ENCODE data around the gene MFSD1.
A peak's percentile ranks its signal among the peaks of the same experiment; 100 is the strongest.

Gene MFSD1, protein sequence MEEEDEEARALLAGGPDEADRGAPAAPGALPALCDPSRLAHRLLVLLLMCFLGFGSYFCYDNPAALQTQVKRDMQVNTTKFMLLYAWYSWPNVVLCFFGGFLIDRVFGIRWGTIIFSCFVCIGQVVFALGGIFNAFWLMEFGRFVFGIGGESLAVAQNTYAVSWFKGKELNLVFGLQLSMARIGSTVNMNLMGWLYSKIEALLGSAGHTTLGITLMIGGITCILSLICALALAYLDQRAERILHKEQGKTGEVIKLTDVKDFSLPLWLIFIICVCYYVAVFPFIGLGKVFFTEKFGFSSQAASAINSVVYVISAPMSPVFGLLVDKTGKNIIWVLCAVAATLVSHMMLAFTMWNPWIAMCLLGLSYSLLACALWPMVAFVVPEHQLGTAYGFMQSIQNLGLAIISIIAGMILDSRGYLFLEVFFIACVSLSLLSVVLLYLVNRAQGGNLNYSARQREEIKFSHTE

DNA sequence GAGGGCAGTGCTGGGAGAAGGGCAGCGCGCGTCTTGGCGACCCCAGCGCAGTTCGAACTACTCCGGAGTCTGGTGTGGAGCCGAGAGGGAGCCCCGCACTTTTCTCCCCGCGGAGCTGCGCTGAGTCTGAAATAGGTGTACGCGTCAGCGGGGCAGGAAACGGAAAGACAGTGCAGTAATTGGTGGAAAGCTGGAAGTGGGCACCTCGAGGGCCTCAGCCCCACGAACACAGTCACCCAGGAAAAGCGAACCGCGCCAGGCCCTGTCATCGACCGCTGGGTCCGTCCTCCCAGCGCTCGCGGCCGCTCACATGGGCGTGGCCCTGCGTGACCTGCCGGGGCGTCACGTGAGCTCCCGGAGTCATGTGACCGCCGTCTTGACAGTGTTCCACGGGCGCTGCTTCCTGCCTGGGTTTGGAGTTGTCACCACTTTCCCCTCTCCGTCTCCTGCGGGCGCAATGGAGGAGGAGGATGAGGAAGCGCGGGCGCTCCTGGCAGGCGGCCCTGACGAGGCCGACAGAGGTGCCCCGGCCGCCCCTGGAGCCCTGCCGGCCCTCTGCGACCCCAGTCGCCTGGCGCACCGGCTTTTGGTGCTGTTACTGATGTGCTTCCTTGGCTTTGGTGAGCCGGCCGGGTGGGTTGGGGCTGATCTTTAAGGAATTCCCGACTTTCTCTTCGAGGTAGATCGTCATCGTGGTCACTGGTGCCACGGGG is at the start of gene MFSD1:
Gene MFSD1, plus strand, starts transcription at position 359 of the 713 bp plus-strand sequence. Its CDS starts 99 bp downstream, at position 458.
- DNase-seq (ENCODE audit: low spot score in 2 of 2) (peak; percentile 73 to 76), ATAC-seq (replicated peaks; ENCODE audit: extremely low read depth, poor library complexity, severe bottlenecking) (peak; percentile 83)
- H3K9me3 Mint-ChIP-seq: no peaks in the 10 kb centered on the region
- peak within 1 kb of the TSS; percentile 78 for H3K4me3 Mint-ChIP-seq
- H3K36me3 Mint-ChIP-seq (ENCODE audit: insufficient read depth): peaks cover 11% of the 10 kb centered on the region
- H3K27ac Mint-ChIP-seq (ENCODE audit: low read depth): peak within 1 kb of the TSS; percentile 82
- H3K4me1 Mint-ChIP-seq: peaks cover 13% of the 10 kb centered on the region
- no peaks in the 10 kb centered on the region for H3K27me3 Mint-ChIP-seq

DNA sequence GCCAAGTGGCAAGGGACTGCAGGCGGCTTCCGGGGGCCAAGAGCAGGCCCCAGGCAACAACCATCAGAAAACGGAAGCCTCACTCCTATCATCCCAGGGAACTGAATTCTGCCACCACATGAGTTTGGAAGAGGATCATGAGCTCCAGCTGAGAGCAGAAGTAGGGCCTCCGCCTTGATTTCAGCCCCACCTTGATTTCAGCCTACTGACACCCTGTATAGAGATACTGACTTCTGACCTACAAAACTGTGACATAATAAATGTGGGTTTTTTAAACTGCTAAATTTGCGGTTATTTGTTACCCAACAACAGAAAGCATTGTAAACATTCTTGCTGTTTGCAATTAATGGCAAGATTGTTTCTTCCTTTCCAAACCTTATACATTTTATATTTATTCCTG is 48.0 kb upstream of the MFSD1 start:
- Mint-ChIP-seq H3K4me1 (no peaks in the 10 kb centered on the region), H3K27ac (ENCODE audit: low read depth) (no peak overlapping the region), H3K4me3 (no peak overlapping the region), H3K9me3 (no peaks in the 10 kb centered on the region), H3K36me3 (ENCODE audit: insufficient read depth) (no peaks in the 10 kb centered on the region), H3K27me3 (no peaks in the 10 kb centered on the region)
- no peak for DNase-seq (ENCODE audit: low spot score in 2 of 2)
- ATAC-seq (replicated peaks; ENCODE audit: extremely low read depth, poor library complexity, severe bottlenecking): no peak

DNA sequence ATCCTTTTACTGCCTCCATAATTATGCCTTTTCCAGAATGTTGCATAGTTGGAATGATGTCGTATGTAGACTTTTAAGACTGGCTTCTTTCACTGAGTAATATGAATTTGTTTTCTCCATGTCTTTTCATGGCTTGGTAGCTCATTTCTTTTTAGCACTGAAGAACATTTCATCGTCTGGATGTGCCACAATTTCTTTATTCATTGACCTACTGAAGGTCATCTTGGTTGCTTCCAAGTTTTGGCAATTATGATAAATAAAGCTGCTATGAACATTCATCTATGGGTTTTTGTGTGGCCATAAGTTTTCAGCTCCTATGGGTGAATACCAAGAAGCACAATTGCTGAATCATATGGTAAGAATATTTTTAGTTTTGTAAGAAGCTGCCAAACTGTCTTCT is 46.4 kb upstream of the MFSD1 start:
- H3K4me3 Mint-ChIP-seq: no peak overlapping the region
- H3K4me1 Mint-ChIP-seq: no peaks in the 10 kb centered on the region
- ATAC-seq (replicated peaks; ENCODE audit: extremely low read depth, poor library complexity, severe bottlenecking) (no peak), DNase-seq (ENCODE audit: low spot score in 2 of 2) (no peak)
- H3K27ac Mint-ChIP-seq (ENCODE audit: low read depth): no peak overlapping the region
- no peaks in the 10 kb centered on the region for H3K9me3 Mint-ChIP-seq
- no peaks in the 10 kb centered on the region for H3K36me3 Mint-ChIP-seq (ENCODE audit: insufficient read depth)
- H3K27me3 Mint-ChIP-seq: no peaks in the 10 kb centered on the region

DNA sequence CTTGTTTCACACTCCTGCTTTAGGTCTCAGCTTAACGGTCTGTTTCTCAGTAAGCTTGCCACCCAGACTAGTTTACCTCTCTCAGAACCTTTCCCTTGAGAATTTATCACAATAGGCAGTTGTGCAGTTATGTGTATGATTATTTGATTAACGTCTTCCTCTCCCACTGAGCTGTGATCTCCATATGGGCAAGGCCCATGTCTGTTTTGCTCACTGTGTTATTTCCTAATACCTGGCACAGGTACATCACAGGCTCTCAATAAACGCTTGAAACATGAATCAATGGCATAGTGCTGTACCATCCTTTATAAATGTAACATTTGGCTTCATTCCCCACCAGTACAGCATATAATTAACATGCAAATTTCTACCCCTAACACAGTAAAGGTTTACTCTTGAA is 40.5 kb upstream of the MFSD1 start:
- Mint-ChIP-seq H3K27ac (ENCODE audit: low read depth) (no peak overlapping the region), H3K4me1 (no peaks in the 10 kb centered on the region), H3K27me3 (no peaks in the 10 kb centered on the region), H3K4me3 (no peak overlapping the region), H3K36me3 (ENCODE audit: insufficient read depth) (no peaks in the 10 kb centered on the region), H3K9me3 (no peaks in the 10 kb centered on the region)
- DNase-seq (ENCODE audit: low spot score in 2 of 2): no peak
- ATAC-seq (replicated peaks; ENCODE audit: extremely low read depth, poor library complexity, severe bottlenecking): no peak

DNA sequence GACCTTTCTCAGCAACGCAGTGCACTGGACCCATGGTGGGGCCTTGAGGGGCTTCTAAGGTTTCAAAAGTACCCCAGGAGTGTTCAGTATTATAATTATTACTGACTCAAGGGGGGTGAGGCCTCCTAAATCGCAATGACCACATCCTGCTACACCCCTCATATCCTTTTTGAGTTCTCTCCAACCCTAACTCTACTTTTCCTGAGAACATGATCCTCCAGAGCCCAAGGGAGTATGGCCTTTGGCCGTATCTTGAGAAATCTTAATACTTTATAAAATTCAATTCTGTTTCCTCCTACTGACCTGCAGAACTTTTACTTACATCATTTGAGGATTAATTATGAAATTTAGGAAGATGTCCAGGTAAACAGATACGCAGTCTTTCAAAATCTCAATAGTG is 39.2 kb upstream of the MFSD1 start:
- ATAC-seq (replicated peaks; ENCODE audit: extremely low read depth, poor library complexity, severe bottlenecking): no peak
- Mint-ChIP-seq H3K36me3 (ENCODE audit: insufficient read depth) (no peaks in the 10 kb centered on the region), H3K27me3 (no peaks in the 10 kb centered on the region)

DNA sequence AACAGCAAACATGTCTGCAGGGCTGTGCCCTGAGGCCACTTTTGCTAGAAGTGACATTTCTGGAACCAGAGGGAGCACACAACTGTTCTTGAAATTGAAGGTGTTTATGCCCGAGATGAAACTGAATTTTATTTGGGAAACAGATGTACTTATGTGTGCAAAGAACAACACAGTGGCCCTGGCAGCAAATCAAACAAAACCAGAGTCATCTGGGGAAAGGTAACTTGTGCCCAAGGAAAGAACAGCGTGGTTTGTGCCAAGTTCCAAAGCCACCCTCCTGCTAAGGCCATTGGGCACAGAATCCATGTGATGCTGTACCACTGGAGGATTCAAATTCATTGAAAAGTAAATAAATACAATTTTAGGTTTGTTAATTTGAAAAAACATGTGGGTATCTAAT is 38.4 kb upstream of the MFSD1 start:
- Mint-ChIP-seq H3K4me1 (no peaks in the 10 kb centered on the region), H3K36me3 (ENCODE audit: insufficient read depth) (no peaks in the 10 kb centered on the region), H3K9me3 (no peaks in the 10 kb centered on the region), H3K27ac (ENCODE audit: low read depth) (no peak overlapping the region), H3K27me3 (no peaks in the 10 kb centered on the region), H3K4me3 (no peak overlapping the region)
- ATAC-seq (replicated peaks; ENCODE audit: extremely low read depth, poor library complexity, severe bottlenecking) (no peak), DNase-seq (ENCODE audit: low spot score in 2 of 2) (no peak)

More for the DNA sequence above, 39.2 kb upstream of the MFSD1 start:
- no peak for DNase-seq (ENCODE audit: low spot score in 2 of 2)
- Mint-ChIP-seq H3K4me3 (no peak overlapping the region), H3K27ac (ENCODE audit: low read depth) (no peak overlapping the region), H3K4me1 (no peaks in the 10 kb centered on the region), H3K9me3 (no peaks in the 10 kb centered on the region)

DNA sequence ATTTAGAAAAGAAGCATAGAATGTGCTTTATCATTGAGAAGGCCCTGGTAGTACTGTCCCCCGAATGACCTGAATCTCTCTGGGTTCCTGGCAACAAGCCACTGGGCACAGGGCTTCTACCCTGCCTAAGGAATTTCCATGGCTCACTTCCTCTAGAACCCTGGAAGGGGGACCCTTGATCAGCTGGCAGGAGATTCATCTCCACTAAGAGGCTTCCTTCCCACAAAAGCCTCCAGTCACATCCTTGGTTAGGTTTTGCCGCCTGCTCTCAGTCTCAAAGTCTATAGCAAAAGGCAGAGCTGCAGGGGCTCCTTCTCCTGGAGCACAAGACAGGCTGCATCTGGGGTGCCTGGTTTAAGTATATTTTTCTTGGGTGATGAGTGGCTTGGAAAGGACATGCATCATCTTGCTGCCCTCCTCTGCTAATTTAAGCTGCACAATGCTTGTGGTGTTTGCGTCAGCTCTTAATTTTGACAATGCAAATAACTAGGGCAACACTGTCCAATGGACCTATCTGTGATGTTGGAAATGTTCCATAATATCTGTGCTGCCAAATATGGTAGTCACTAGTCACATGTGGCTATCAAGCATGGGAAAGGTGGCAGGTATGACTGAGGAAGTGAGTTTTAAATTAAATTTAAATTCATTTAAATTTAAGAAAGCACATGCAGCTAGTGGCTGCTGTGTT is 36.2 kb upstream of the MFSD1 start:
- Mint-ChIP-seq H3K4me3 (no peak overlapping the region), H3K4me1 (no peaks in the 10 kb centered on the region), H3K36me3 (ENCODE audit: insufficient read depth) (no peaks in the 10 kb centered on the region), H3K27me3 (no peaks in the 10 kb centered on the region), H3K9me3 (no peaks in the 10 kb centered on the region), H3K27ac (ENCODE audit: low read depth) (no peak overlapping the region)
- ATAC-seq (replicated peaks; ENCODE audit: extremely low read depth, poor library complexity, severe bottlenecking): no peak
- DNase-seq (ENCODE audit: low spot score in 2 of 2): no peak

DNA sequence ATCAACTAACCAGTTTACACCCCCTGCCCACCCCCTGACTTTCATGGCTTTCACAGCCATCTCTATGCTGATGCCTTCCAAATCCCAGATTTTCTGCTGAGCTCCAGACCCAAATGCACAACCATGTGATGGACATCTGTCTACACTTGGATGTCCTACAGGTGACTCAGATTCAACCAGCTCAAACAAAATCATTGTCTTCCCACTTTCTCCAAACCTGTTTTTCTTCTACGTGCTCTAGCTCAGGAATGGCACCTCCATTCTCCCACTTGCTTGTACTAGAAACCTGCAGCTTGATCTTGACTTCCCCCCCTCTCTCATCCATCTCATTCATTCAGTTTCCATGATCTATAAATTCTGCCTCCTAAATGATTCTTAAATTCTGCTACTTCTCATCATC is 35.5 kb upstream of the MFSD1 start:
- Mint-ChIP-seq H3K4me1 (no peaks in the 10 kb centered on the region), H3K27ac (ENCODE audit: low read depth) (no peak overlapping the region), H3K9me3 (no peaks in the 10 kb centered on the region), H3K4me3 (no peak overlapping the region), H3K27me3 (no peaks in the 10 kb centered on the region), H3K36me3 (ENCODE audit: insufficient read depth) (peaks cover 2% of the 10 kb centered on the region)
- ATAC-seq (replicated peaks; ENCODE audit: extremely low read depth, poor library complexity, severe bottlenecking) (no peak), DNase-seq (ENCODE audit: low spot score in 2 of 2) (no peak)

DNA sequence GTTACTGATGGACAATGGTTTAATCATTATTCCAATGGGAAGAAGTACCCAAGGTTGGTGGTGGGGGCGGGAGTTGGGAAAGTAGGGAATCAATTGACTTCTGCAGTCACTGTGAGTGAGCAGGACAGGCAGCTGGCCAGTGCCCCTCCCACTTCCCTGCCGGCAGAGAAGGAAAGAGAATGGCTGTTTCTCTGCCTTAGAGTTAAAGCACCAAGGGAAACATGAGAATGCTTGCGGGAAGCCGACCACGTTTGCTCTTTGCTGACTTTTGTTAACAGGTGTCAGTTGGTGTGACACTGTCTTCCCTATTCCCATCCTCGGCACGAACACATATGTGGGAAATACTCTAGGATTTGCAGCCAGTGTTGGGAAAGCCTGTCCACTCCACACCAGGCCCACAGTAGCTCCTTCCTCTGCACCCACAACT is 33.5 kb upstream of the MFSD1 start:
- H3K4me1 Mint-ChIP-seq: no peaks in the 10 kb centered on the region
- H3K27ac Mint-ChIP-seq (ENCODE audit: low read depth): no peak overlapping the region
- no peak for DNase-seq (ENCODE audit: low spot score in 2 of 2)
- H3K9me3 Mint-ChIP-seq: no peaks in the 10 kb centered on the region
- H3K4me3 Mint-ChIP-seq: no peak overlapping the region
- H3K27me3 Mint-ChIP-seq: no peaks in the 10 kb centered on the region
- ATAC-seq (replicated peaks; ENCODE audit: extremely low read depth, poor library complexity, severe bottlenecking): no peak
- H3K36me3 Mint-ChIP-seq (ENCODE audit: insufficient read depth): peaks cover 2% of the 10 kb centered on the region

DNA sequence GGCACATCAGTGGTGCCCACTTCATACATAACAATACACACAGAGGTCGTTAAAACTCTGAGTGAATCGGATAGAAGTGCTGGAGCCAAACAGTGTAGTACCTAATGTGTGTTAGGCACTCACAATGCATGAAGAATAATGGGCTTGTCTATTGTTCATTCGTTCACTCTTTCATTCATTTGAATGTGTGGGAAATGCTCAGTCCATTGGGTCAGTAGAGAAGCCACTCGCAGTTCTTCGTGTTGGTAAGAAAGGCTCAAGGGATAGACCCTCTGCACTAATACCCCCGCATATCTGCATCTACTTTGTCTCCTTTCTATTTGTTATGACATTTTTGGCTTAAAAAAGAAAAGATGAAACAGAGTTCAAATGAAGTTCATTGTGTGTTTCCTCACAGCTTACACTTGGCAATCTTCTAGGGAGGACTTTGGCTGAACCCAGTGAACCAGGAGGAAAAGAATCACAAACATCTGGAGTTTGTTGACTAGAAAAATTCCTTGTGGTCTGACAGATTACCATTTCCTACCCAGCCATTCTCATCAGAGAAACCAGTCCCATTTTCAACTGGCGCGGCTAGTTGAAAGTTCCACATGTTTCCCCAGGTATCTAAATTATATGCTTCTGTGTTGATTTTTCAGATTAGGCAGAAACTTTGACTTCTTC is 32.8 kb upstream of the MFSD1 start:
- DNase-seq (ENCODE audit: low spot score in 2 of 2) (no peak), ATAC-seq (replicated peaks; ENCODE audit: extremely low read depth, poor library complexity, severe bottlenecking) (no peak)

DNA sequence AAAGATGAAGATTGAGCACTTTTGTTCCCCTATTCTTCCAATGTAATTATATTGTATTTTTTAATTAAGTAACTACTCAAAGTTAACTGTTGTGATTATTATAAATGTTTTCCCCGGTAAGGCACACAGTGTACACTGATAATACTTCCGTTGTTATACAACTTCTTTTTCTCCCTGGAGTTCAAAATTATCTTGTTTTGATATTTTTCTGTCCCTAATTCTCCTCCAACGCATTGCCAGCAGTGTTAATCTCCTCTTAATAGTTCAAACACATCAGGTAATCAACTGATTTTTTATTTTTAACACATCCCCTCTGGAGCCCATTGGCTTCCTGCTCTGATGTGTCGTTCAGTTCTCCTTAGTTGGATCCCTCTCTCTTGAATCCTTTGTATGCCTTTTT is 32.3 kb upstream of the MFSD1 start:
- no peaks in the 10 kb centered on the region for H3K9me3 Mint-ChIP-seq
- no peak overlapping the region for H3K27ac Mint-ChIP-seq (ENCODE audit: low read depth)
- ATAC-seq (replicated peaks; ENCODE audit: extremely low read depth, poor library complexity, severe bottlenecking) (no peak), DNase-seq (ENCODE audit: low spot score in 2 of 2) (no peak)
- peaks cover 2% of the 10 kb centered on the region for H3K36me3 Mint-ChIP-seq (ENCODE audit: insufficient read depth)
- H3K27me3 Mint-ChIP-seq: no peaks in the 10 kb centered on the region
- H3K4me1 Mint-ChIP-seq: no peaks in the 10 kb centered on the region
- H3K4me3 Mint-ChIP-seq: no peak overlapping the region

More for the DNA sequence above, 32.8 kb upstream of the MFSD1 start:
- no peaks in the 10 kb centered on the region for H3K9me3 Mint-ChIP-seq
- no peak overlapping the region for H3K27ac Mint-ChIP-seq (ENCODE audit: low read depth)
- H3K4me1 Mint-ChIP-seq: no peaks in the 10 kb centered on the region
- no peaks in the 10 kb centered on the region for H3K27me3 Mint-ChIP-seq
- H3K36me3 Mint-ChIP-seq (ENCODE audit: insufficient read depth): peaks cover 2% of the 10 kb centered on the region
- no peak overlapping the region for H3K4me3 Mint-ChIP-seq

DNA sequence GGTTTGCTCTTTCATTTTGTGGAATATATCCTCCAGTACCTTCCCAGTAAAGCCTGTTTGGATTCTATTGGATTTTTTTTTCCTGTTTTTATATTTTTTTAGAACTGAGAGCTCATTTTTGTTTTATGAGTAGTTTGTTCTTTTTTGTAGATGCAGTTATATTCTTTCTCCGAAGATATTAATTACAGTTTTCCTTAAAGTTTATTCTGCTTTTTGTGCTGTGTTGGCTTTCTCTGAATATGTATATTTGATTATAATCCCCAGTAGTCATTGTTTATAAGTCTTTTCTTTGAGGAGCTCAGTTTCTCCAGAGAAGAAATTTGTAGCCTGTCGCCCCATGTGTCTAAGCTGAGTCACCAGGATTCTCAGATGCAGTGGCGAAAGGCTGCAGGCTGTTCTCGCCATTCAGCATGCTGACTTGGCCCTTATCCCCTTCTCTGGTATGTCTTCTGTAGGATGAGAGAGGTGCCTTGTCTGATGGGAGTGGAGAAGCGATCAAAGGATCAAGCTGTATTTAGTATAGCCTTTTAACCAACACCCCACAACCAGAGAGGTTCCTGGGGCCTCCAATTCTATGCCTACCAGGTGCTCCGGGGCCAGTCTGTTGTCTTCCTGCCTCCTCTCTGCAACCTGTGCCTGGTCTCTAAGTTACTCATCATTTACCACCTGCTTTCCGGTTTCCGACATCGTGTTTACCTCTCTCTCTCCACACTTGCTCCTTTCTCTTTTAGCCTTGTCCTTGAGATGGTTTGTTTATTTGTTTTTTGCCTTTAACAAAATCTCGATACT is 31.7 kb upstream of the MFSD1 start:
- Mint-ChIP-seq H3K36me3 (ENCODE audit: insufficient read depth) (peaks cover 2% of the 10 kb centered on the region), H3K27me3 (no peaks in the 10 kb centered on the region), H3K9me3 (no peaks in the 10 kb centered on the region), H3K4me3 (no peak overlapping the region), H3K27ac (ENCODE audit: low read depth) (no peak overlapping the region), H3K4me1 (peaks cover under 1% of the 10 kb centered on the region)
- ATAC-seq (replicated peaks; ENCODE audit: extremely low read depth, poor library complexity, severe bottlenecking): no peak
- no peak for DNase-seq (ENCODE audit: low spot score in 2 of 2)
